Superior temporal gyrus (tissue), 1 donor: ENCODE results near the gene RABGAP1L.
"Not testable (repeated sequence)": the region's sequence is repeated elsewhere in the genome, so short reads cannot be mapped to it uniquely, and the experiment has no call there.

ENCODE experiments used
- DNase-seq: peaks from one replicate; pipeline ENCODE4 v3.0.0-alpha.2; 2016; ENCODE audit errors: extremely low spot score

The RABGAP1L gene

GRCh38 chr1:174153825-174154107 lies 5.6 kb upstream of the RABGAP1L start:
- DNase-seq = no peak

- DNase-seq = no peak
Measured at GRCh38 chr1:174156437-174156836, 2.9 kb upstream of the RABGAP1L start.

DNA sequence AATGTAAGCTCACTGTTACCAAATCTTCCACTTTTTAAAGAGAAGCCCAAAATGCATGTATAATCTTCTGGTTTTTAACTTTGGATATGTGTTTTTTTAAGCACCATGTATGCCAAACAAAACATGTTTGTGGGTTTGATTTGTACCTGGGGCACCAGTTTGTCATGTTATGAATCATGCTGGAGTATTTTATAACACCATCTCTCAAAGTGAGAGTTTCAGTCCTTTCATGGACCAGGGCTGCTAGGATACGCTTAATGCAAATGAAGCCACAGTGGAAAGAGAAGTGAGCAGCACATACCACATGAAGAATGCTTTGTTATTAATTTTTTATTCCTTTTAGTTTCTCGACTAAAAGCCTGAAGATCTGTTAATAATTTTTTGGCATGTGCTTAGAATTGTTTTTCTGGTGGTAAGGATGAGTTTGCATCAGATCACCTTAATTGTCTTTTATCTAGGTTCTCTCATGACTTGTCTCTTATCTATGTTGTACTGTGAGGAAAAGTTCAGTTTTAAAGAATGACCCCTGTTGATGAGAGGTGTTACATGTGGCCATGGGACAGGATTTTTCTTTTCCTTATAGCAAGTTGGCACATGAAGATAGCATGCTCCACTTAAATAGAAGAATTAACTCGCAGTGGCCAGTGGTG lies 2.0 kb upstream of the RABGAP1L start:
- no peak for DNase-seq

GRCh38 chr1:174158767-174159251 lies 511 bp upstream of the RABGAP1L start:
- DNase-seq = peak; percentile 39

DNA sequence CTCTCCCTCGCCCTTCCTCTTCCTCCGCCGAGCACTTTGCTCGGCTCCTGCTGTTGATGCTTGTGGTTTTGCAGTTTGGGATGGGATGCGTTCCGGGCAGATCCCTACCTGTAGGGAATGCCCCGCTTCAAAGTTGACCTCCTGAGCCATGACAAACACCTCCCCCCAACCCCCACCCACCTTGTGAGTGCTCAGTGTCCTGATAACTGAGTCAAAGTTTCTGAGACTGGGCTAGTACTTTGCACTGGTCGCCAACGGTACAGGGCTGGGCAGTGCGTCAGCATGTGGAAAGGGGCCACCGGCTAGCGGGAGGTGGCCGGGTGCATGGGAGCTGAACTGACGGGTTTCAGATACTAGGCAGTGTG lies 771 bp downstream of the RABGAP1L start:
- no peak for DNase-seq

- DNase-seq = no peak
Measured at GRCh38 chr1:174160603-174161002, 1.3 kb downstream of the RABGAP1L start.

- DNase-seq = no peak
Measured at GRCh38 chr1:174161813-174162212, 2.5 kb downstream of the RABGAP1L start.

DNA sequence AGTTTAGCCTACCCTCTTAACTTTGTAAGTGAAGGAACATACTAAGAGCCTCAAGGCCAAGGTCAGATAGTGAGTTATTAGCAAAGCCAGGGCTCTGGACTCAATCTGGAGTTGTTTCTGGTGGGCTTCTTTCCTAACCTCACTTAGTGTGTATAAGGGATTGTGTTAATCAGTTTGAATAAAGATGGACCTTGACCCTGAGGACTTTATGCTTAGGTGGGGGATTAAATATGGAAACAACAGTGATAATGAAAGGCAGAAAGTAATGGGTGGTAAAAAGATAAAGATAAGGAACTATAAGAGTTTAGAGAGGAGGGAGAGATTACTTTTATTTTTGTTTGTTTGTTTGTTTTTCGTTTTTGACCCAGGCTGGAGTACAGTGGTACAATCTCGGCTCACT lies 5.5 kb downstream of the RABGAP1L start:
- no peak for DNase-seq

DNA sequence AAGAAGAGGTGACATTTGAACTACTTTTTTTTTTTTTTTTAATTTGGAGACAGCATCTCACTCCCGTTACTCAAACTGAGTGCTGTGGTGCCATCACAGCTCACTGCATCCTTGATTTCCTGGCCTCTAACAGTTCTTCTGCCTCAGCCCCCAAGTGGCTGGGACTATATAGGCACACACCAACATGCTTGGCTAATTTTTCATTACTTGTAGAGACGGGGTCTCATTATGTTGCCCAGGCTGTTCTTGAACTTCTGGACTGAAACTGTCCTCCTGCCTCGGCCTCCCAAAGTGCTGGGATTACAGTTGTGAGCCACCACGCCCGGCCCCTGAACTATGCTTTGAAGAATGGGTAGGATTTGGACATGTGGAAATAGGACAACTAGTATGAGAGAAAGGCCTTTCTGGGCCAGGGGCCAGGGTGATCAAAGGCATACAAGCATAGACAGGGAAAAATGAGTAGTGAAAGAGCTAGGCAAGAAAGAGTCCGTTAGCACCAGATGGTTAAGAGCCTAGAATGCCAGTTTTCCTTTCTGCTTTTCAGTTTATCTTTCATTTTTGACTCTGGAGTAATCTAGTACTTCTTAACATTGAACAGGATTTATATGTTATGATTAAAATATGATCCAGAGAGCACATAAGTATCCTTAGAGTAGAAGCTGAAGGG lies 6.3 kb downstream of the RABGAP1L start:
- no peak for DNase-seq

DNA sequence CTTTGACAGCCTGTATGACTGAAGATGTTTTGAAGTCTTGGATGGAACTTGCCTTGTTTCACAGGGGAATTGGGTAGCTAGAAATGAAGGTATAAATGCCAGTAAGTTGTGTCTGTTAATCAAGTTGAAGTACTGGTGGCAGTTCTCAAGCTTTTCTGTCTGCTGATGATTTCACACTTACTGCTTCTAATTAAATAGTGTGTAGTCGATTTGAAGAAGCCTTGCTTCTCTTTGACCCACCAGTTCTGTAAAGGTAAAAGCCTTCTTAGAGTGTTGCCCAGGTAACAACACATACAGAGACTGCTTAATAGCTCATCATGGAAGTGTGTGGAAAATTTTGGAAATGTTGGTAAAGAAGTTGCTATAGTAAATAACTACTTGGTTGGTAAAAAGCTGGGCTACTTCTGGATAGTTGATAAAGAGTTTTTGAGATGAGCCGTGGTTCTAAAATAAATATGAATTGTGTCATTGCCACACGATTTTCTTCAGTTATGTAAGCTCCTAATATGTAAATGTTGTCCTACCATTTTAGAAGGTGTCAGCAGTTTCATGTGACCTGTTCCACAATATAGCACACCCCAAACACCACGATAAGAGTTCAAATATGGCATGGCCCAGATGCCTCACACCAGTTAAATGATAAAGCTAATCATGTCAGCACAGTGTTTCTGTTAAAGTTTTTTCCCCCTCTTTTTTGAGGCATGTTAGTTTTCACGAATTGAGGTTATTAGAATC lies 7.4 kb downstream of the RABGAP1L start:
- no peak for DNase-seq

DNA sequence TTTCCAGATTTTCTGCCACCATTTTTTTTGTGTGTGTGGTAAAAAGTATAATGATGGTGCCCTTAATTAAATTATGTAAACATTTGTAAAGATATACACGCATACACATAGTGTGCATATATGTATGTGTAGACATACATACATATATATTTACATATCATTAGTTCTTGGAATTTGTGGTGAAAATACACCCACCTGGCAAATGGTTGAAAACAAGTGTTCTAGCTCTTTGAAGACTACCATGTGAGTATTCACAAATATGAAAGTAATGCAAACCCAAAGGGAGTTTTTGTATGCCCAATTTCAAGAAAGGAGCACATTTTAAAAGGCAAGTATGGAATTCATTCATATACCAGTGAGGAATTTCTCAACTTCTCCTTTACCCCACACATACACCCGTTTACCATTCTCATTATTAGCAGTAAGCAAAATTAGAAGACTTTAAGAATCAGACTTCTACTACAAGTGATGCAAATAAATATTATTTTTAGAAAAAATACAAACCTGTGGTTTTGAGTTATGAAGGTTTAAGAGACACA lies 8.0 kb downstream of the RABGAP1L start:
- DNase-seq = no peak

DNA sequence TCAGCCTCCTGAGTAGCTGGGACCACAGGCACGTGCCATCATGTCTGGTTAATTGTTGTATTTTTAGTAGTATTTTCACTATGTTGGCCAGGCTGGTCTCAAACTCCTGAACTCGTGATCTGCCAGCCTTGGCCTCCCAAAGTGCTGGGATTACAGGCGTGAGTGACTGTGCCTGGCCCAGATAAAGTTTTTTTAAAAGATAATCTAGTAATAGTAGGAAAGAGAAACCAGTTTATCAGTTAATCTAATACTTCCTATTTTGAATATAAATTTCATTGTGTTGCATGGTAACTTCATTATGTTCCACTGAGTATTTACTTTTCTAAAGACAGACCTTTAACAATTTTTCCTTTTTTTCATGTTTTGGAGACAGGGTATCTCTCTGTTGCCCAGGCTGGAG lies 10.0 kb downstream of the RABGAP1L start:
- DNase-seq = no peak

GRCh38 chr1:174171073-174171472 lies 11.8 kb downstream of the RABGAP1L start:
- DNase-seq = no peak

DNA sequence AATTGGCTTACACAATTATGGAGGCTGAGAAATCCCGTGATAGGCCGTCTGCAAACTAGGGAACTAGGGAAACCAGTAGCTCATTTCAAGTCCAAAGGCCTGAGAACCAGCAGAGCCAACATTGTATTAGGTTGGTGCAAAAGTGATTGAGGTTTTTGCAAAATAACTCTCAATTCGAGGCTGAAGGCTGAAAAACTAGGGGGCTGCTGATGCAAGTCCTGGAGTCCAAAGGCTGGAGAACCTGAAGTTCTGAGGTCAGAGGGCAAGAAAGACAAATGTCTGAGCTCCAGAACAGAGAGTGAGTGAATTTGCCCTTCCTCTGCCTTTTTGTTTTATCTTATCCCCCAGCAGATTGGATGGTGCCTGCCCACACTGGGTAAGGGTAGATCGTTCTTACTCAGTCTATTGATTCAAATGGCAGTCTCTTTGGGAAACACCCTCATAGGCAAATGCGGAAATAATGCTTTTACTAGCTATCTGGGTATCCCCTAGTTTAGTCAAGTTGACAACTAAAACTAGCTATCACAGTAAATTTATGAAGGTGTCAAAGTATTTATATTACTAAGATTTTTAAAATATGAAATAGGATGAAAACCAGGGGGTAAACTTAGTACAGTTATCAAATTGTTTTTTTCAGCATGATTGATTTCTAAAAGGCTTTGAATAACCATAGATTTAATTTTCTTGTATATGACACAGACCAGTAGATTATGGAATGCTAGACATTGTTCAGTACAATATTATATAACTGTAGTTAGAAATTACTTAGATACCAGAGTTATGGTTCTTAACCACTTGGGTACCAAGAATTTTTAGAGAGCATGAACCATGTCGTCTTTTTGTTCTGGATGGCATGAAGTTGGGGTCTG lies 15.4 kb downstream of the RABGAP1L start:
- DNase-seq = no peak

GRCh38 chr1:174178459-174178858 lies 19.1 kb downstream of the RABGAP1L start:
- DNase-seq = not testable (repeated sequence)

- DNase-seq = no peak
Measured at GRCh38 chr1:174189428-174190062, 30.2 kb downstream of the RABGAP1L start.

DNA sequence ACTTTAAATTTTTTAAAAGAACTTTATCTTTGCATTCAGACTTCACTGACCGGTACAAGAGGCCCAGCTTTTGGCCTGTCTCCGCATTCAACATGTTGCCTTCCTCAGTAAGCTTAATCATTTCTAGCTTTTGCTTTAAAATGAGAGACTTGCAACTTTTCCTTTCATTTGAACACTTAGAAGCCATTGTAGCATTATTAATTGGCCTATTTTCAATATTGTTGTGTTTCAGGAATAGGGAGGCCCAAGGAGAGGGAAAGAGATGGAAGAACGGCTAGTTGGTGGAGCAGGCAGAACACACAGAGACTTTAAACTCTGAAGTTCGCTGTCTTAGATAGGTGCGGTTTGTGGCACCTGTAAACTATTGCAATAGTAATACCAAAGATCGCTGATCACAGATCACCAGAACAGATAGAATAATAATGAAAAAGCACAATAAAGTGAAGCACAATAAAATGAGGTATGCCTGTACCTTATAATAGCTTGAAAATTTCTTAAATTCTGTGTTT lies 31.4 kb downstream of the RABGAP1L start:
- no peak for DNase-seq

- no peak for DNase-seq
Measured at GRCh38 chr1:174191349-174191862, 32.1 kb downstream of the RABGAP1L start.

DNA sequence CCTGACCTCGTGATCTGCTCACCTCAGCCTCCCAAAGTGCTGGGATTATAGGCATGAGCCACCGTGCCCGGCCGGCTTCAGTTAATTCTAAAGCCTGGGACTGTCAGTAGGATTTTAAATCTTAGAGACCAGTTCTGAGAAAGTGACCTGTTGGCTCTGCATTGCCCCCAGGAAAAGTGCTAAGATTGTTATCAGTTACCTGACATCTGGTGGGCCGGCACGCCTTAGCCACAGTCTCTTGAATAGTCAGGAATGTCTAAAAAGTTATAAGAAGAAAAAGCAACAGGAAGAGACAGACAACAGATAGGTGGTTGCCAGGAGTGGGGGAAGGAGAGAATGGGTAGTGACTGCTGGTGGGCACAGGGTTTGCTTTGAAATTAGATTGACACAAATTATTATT lies 35.1 kb downstream of the RABGAP1L start:
- DNase-seq = no peak

GRCh38 chr1:174197088-174197487 lies 37.8 kb downstream of the RABGAP1L start:
- DNase-seq = no peak

- DNase-seq = no peak
Measured at GRCh38 chr1:174197547-174197946, 38.2 kb downstream of the RABGAP1L start.
